HG02610 (cell line): ENCODE measurements around the gene TBC1D8.
A peak's percentile ranks its signal among the peaks of the same experiment; 100 is the strongest.

Source experiments
- ATAC-seq: cut with Tn5 transposase; IDR thresholded peaks from one replicate; pipeline ENCODE4 v1.9.1; 2021; ENCODE audit warnings: mild to moderate bottlenecking, moderate library complexity; ENCODE audit not compliant: unreplicated experiment

TBC1D8 gene

DNA sequence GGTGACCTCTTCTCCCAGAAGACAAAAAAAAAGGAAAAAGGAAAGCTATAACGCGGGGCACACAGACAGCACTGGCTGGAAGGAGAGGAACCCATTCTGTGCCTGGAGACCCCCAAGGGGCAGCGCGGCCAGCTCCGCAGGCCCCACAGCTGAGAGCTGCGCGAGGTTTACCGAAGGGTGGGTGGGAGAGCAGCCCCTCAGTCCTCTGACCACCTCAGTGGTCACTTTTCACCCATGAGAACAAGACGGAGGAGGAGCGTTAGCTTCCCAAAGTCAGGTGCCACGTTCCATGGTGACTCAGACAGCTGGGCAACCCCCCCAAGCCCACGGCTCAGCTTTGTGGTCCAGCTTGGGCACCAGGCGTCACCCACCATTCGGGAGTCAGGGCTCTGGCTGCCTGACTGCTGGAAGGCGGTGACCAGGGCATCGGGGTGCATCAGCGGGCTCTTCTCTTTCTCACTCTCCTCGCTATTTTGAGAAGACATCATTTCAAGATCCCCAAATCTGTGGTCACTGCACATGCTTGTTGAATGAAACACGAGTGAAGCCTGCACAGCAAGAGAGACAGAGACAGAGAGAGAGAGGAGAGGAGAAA is 113.9 kb downstream of the TBC1D8 start:
- no peak for ATAC-seq

DNA sequence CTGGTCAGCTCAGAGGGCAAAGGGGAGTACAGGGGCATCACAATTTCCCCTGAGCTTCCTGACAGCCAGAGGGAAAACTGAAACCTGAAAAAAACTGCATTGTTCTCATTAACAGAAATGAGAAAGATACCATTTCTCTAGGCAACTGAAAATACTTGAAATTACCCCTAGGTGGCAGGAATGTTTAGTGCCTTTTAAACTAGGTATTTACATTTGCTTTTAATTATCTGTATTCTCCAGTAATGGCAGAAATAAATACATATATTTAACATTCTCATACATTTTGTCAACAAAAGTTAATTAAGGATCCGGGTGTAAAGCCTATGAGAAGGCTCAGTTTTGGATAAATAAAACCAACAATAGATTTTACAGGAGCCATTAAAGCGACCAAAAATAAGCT is 114.6 kb downstream of the TBC1D8 start:
- no peak for ATAC-seq

DNA sequence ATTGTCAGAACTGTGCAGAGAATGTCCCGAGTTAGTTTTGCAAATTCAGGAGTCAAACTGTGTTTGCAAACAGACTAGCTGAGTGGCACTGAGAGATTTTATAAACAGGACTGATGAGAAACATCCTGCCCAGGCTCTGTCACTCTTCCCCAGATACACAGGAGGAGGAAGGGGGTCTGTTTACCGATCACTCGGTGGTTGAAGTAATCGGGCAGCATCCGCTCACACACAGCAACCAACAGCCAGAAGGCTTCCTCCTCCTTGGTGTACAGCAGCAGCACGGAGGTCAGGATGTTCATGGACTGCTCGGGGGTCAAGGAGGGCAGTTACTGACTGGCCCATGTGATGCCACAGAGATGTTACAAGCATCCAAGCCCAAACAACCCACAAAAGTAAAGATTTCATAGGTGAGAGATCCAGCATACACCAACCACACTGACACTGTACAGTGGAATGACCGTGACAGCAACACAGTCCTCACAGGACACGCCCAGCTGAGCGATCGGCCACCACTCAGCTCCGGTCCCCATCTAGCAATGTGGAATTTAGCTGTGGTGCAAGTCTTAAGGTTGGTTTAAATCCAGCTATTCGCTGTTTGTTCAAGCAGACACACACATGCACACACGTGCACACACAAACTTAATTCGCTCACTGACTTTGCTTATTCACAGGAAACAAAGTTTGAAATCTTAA is 119.0 kb downstream of the TBC1D8 start:
- ATAC-seq, result no peak

DNA sequence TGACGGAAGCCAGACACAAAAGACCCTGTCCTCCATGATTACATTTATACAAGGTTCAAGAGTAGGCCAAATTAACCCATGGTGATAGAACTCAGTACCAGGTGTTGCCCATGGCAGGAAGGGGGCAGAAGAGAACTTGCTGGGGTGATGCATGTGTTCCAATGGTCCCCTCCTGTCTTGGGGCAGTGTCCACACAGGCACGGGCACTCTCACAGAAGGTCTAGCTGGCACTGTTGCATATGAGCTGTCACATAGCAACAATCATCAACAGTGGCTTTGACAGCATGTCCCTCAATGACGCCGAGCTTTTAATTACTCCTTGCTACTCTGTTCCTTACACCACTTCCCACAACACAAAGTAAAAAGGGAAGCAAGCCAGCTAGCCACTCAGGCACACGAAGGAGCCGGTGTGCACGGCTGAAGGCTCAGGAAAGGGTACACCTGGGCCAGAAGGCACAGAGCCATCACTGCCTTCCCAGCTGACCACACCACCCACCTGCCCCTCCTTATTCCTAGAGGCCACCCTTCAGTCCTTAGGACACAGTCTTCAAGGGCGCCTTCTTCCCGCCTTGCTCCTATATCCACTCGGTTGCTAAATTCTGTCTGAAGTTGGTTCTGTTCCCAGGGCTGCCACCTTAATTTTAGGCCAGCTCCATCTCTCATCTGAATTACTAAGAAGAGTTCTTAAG is 120.2 kb downstream of the TBC1D8 start:
- no peak for ATAC-seq

DNA sequence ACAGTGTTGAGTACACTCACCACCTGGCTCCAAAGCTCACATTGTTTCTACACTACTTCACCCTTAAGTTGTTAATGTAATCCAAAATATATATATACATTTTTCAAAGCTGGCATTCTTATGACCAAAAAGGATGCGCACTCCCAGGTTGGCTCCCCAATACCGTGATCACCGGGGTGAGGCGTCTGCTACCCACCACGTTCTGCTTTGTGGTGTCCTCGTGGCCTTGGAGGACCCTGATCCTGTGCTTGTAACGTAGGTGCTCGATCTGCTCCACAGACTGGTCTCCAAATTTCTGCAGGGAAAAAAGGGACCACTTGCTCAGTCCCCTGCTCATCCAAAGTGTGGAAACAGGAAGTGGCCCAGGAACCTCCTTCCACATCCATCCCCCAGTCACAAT is 123.3 kb downstream of the TBC1D8 start:
- no peak for ATAC-seq

DNA sequence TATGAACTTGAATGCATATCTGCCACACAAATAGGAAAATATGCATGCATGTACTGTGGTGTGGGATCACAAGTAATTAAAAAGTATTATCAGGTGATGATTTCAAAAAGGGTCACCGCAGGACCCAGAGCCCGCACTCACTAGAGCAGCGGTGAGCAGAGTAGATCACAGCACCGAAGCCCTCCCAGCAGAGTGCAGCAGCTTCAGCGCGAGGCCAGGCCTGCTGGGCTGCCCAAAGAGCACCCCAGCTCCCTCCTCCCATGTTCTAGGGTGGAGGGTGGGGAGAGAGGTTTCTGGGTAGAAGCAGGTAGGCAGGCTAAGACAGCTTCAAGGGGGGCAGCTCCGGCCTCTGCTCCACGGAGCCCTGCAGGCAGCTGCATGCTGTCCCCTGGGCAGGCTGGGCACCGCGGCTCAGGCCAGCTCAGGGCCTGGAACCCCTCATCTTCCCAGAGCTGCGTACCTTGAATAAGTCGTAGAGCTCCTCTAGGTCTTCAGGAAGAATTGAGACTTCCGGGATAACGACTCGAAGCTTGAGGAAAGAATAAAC is 124.2 kb downstream of the TBC1D8 start:
- ATAC-seq, result no peak

DNA sequence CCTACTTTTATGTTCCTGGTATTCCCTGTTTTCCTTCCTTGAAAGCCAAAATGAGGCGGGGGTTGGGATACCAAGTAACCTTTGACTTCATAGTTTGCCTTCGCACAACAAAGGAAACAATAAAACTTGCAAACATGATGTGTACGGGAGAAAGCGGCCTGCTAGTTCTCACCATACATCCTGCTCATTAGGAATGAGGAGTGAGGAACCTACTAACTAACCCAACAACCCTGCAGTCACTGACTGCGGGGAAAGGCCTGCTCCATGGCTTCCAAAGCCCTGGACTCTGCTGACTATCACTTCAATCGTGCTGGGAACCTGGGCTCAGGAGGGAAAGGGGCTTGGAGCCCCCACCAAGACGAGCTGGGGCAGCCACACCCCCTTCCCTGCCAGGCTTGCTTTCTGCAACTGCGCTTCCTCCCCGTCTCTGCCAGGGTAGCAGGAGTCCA is 124.9 kb downstream of the TBC1D8 start:
- no peak for ATAC-seq

DNA sequence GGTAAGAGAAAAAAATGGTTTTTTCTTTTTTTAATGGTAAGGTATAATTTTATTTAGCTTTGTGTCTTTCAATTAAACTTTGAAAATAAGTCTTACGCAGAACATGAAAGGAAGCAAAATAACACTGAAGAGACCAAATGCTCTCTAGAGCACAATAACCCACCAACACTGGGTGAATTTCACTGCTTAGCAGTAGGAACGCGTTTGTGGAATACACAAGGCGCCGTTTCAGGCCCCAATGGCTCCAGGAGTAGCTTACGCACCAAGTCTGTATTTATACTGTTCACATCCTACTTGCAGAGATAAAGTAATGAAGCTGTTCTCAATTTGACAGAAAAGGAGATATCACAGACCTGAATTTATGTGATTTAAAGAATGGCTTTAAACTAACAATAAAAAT is 125.6 kb downstream of the TBC1D8 start:
- ATAC-seq, result no peak

DNA sequence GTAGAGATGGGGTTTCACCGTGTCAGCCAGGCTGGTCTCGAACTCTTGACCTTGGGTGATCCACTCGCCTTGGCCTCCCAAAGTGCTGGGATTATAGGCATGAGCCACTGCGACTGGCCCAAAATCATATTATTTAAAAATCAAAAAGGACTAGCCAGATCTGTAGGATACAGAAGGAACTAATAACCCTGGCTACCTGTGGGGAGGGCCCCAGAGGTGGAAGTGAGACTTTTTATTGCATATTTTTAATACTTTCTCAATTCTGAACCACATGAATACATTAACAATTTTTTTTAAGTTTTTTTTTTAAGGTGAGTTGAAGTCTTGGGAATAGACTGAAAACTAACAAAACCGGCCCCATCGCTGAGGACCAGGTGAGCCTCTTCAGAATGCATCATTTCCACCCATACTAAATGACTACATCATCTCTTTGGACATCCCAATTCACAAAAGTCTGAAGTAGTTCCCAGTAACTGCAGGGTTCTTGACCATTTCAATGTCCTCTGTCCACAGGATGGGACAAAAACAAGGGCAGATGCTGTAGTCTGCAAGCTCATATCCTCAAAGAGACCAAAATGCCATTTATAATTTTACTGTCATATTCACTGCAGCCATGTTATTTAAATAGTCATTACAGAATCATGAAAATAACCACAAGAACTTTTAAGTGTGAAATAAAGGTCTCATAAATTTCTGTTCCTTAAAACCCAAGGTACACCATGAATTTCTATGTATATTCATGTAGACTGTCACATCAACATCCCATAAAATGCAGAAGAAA is 127.7 kb downstream of the TBC1D8 start:
- ATAC-seq, result no peak

DNA sequence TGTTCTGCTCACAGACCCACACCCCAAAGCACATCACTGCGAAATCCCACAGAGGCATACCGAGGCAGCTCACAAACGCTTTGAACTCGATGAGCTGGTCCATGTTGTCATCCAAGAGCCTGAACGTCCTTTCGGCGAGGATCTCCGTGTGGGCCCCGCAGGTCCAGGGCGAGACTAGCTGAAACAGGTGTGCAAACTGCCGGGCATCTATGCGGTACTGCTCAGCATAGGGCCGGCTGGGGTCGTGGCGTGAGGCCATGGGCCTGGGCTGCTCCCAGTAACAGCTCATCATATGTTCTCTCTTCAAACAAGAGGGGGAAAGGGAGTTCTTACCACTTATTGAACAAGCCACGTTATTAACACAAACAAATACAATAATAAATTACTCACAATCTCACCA is 129.0 kb downstream of the TBC1D8 start:
- ATAC-seq, result no peak

DNA sequence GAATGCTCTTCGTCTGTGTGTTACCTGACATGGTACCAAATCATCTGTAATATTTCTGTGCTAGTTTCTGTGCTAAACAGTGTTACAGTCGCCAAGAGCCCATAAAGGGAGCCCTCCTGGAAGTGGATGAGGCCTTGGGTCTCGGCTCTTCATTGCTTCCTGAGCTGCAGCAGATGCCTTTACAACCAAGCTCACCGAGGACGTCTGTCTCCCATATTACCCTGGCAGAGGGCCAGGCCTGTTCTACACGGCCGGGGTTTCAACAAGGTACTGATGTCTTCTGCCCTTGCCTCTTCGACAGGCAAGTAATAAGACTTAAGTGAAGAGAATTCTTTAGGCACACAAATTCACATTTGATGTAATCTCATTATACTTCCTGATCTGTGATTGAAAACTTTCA is 132.2 kb downstream of the TBC1D8 start:
- no peak for ATAC-seq

DNA sequence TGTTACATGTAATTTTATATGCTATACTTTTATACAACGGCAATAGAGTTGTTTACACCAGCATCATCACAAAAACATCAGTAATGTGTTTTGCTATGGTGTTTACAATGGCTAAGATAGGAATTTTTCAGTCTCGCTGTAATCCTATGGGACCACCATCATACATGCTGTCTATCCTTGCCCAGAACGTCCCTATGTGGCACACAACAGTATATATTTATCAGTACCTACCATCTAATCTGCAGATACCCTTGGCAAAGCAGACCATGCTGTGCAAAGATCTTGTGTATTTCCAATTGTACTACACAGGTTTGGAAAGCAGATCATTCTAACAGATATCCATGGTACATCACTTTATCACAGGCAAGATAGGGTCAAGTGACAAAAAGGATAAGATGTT is 133.8 kb downstream of the TBC1D8 start:
- ATAC-seq, result no peak

DNA sequence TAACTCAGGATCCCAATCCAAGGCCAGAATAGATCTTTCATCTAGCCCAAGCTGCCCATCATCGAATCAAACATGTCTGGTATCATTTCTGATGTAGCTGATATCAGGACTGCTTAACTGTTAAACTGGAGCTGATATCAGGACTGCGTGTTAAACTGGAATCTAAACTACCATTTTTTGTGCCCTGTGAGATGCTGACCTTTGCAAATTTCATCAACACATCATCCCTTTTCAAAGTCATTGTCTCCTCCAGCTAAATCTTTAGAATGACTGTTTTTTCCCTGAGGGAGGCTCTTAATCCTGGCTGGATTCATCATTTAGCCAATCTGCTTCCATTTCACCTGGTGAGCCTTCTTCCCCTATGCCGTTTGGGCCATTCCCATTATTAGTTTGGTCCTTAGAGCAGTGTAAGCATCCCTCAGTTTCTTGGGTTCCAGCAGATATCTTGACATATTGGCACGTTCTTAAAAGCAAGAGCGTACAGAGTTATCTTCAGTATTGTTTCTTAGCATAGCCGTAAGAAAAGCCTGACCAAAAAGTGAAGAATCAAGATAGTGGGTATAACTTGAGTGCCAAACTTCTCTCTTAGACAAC is 136.8 kb downstream of the TBC1D8 start:
- ATAC-seq, result no peak

DNA sequence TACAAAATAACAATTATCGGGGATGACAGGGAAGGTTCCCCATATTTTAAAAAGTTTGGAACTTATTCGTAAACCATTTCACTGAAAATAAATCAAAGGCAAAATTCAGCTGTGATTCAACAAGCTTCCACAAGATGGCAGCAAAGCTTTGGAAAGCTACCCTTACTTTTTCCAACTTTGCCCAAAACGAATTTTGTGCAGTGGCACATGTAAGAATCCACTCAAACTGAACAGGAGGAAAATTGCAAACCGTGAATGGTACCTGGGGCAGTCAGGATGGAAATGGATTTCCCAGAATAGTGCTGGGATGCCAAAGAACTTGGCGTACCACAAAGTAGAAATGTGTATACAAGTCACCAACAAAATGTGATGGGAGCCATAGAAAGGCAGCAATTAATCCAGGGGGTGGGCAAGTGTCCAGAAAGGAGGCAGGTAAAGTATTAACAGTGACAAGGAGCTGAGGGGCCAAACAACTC is 138.4 kb downstream of the TBC1D8 start:
- no peak for ATAC-seq

DNA sequence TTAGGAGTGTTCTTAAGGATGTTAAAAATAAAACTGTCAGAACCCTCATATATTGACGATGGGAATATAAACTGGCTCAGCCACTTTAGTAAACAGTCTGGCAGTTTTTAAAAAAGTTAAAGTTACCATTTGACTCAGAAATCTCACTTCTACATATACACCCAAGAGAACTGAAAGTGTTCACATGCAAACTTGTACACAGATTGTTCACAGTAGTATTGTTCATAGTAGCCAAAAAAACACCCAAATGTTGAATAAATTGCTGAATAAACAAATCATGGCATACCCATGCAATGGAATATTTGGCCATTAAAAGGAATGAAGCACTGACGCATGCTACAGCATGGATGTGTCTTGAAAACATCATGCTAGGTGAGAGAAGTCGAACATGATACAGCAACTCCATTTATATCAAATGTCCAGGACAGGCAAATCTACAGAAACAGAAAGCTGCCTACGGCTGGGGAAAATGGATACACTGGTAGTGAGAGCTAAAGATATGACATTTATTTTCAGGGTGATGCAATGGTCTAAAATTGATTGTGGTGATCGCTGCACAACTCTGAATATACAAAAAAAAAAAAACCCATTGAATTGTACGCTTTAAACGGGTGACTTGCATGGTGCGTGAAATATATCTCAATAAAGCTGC is 139.0 kb downstream of the TBC1D8 start:
- peak; percentile 88 for ATAC-seq

DNA sequence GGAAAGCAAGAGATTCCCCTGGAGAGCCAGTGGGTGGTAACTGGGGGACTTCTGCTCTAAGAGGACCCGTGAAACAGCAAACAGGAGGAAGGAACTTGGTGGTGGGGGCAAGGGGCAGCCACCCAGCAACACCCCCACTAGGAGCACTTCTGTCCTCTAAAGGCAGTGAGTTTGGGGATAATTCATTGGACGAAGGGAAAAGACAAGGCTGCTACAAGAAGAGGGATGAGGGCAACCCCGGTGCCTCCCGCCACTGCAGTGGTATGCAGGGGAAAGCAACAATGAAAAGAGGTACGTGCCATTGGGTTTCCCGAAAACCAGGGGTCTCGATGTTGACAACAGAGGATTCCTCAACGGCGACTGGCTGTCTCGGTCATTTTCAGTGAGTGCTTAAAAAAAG is 140.0 kb downstream of the TBC1D8 start:
- no peak for ATAC-seq

DNA sequence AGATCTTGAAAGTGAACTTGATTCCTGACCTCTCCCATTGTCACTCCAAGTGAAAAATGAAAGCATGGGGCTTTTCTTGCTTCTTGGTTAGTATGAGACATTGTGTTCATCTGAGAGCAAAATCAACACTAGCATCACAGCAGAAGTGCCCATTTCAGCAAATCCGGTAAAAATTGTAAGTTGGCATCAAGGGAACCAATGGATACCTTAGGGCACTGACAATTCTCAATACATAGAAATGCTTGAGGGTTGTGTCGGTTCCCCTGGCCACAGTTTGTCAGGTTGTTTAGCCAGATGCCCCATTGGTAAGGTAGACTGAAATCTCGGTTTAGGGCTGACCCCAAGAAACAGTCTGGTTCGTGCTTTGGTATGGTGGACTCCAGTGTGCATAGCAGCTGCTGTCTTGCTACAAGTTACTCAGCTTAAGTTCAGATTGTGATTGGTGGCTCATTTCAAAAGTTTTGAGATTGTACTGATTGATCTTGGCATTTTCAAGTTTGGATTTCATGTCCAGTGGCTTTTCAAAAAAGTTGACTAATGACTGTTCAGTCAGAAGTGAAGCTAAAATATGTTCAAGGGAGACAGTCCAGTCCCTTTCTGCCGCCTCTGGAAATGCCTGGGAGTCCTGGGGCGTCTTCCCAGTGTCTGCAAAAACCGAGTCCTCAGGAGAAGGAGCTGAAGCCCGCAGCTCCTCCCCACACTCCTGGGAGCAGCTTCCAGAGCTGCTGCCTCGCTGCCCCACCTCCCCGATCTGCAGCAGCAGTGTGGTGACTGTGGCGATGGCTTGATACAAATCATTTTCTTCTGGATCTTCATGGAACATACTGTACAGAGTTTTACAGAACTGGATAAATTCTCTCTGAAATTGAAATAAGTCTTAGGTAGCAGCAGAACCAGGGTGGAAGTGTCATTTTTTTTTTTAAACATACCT is 143.5 kb downstream of the TBC1D8 start:
- no peak for ATAC-seq

DNA sequence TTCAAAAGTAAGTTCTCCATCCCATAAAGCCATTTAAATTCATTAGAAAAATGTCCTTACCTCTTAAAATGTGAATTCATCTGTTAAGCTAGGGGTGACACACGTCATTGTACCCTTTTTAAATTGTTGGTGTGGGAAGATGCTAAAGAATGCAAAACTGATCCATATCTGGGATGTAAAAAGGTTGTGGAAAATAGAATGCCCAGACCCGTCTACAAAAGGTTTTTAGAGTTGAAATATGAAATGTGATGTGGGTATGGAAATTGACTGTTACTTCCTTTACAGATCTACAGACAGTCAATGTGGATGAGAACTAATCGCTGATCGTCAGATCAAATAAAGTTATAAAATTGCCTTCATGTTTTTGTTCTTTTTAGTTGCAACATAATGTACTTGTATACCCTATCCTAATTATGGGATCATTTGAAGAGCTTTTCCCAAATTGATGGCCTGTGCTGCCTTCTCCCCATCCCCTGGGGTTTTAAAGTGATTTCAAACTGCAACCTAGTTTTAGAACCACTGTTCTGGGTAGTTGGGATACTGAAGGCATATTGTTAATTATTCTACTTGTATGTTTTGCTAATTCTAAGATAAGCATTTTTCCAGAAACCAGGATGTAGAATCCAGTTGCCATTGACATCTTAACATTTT is 145.0 kb downstream of the TBC1D8 start:
- ATAC-seq, result no peak
